Astrocyte of the spinal cord (primary cell): ENCODE results near the gene MXD4.
"Not testable (repeated sequence)": the region's sequence is repeated elsewhere in the genome, so short reads cannot be mapped to it uniquely, and the experiment has no call there.

Experiments
- DNase-seq: peaks from one replicate; pipeline ENCODE4 v3.0.0; 2011; ENCODE audit warnings: low read depth, low spot score
- H3K4me3 ChIP-seq: 2 replicates; pipeline ENCODE4 v1.5.1; 2011; ENCODE audit warnings: low read depth, mild to moderate bottlenecking, low read length, moderate library complexity
- CTCF ChIP-seq: IDR thresholded peaks from 2 replicates; pipeline ENCODE4 v1.5.1; 2012; ENCODE audit warnings: low read depth, mild to moderate bottlenecking, low read length, inconsistent platforms
- in situ Hi-C: cut with HindIII; loops from 2 replicates; pipeline ENCODE4 v1.10.0; 2017; ENCODE audit warnings: low sequenced_read_pairs

Gene MXD4

GRCh38 chr4:2281575-2282343 lies 19.9 kb upstream of the MXD4 start:
- peak; percentile 6 for TF ChIP-seq CTCF
- no peak for DNase-seq
- H3K4me3 ChIP-seq, result no peak overlapping the region
- in situ Hi-C loops, result no loop called here

- no peak for DNase-seq
Observed at GRCh38 chr4:2280531-2281300, 18.8 kb upstream of the MXD4 start.

GRCh38 chr4:2277956-2278355 lies 16.0 kb upstream of the MXD4 start:
- DNase-seq, result no peak
- in situ Hi-C loops, result no loop called here

More at GRCh38 chr4:2280531-2281300, 18.8 kb upstream of the MXD4 start:
- no peak overlapping the region for H3K4me3 ChIP-seq
- in situ Hi-C loops, result no loop called here
- no peak for TF ChIP-seq CTCF

GRCh38 chr4:2276581-2277325 lies 14.8 kb upstream of the MXD4 start:
- TF ChIP-seq CTCF, result no peak
- DNase-seq, result no peak
- in situ Hi-C loops, result no loop called here
- H3K4me3 ChIP-seq, result no peak overlapping the region

More at GRCh38 chr4:2277956-2278355, 16.0 kb upstream of the MXD4 start:
- no peak overlapping the region for H3K4me3 ChIP-seq
- TF ChIP-seq CTCF, result no peak

DNA sequence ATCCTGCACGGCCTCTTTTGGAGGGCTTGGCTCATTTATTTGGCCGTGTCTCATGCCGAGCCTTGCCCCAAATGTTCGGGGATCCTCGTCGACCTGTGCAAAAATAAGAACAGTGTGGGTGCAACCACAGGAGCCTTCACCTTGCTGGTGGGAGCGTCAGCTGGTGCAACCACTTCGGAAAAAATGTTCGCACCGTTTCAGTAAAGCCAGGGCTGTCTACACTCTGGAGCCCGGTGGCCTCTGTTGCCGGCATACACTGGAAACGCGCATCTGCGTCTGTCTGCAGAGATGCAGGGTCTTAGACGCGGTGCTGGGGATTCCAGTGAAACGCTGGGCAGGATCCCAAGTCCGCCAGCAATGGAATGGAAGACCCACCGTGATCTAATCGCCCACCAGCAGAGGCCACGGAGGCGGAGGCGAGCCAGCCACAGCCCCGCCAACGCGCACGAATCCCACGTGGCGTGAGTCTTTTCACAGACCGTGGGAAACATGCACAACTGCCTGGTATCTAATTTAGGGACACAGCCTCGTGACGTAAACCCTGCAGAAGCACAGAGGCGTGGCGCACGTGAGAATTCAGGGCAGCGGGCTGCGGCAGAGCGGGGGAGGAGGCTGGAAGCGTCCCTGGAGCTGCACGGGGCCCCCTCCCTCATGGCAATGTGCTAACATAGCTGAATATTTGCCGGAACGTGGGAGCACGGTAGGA lies 13.8 kb upstream of the MXD4 start:
- in situ Hi-C loops, result no loop called here
- no peak for TF ChIP-seq CTCF
- no peak for DNase-seq

GRCh38 chr4:2275044-2275397 lies 13.1 kb upstream of the MXD4 start:
- H3K4me3 ChIP-seq, DNase-seq, in situ Hi-C loops: not testable (repeated sequence)

More for the DNA sequence above, 13.8 kb upstream of the MXD4 start:
- H3K4me3 ChIP-seq, result no peak overlapping the region
